IMR-90 (cell line): ENCODE data around the gene ATP5PO. TPM values are rescaled to one million over a fixed set of nuclear protein-coding genes. Genes with fewer than 3 reads are reported as not detected.
A peak's percentile ranks its signal among the peaks of the same experiment; 100 is the strongest.

Experiments used
- ATAC-seq: fragments of 200-7000 bp; cut with Tn5 transposase; 2 replicates; pipeline ENCODE4 v1.9.1; 2020; ENCODE audit warnings: low read depth, mild to moderate bottlenecking, moderate library complexity
- BruUV-seq: library from RNA; stranded (reverse); fragments of 400-500 nt; replicated peaks from 2 replicates; lab custom pipeline; 2021; lab: Mats Ljungman, UMichigan
- CTCF ChIA-PET: fragments of 300-600 bp; formaldehyde crosslinking; extraction: SDS; loops from one replicate; lab custom pipeline; 2021; ENCODE audit warnings: antibody characterized with exemption; lab: Yijun Ruan, JAX
- POLR2A ChIA-PET: fragments of 300-600 bp; sonication (Branson Sonifier 250); formaldehyde crosslinking; loops from one replicate; lab custom pipeline; 2022; ENCODE audit warnings: antibody characterized with exemption; ENCODE audit not compliant: unreplicated experiment; lab: Charles Lee
- DNase-seq: peaks from one replicate; pipeline ENCODE4 v3.0.0; 2013
- H2AFZ ChIP-seq: replicated peaks from 2 replicates; pipeline ENCODE3; 2013; ENCODE audit warnings: low read length, mild to moderate bottlenecking; ENCODE audit not compliant: poor library complexity
- H2AK5ac ChIP-seq: 2 replicates; pipeline ENCODE4 v1.6.1; 2013; ENCODE audit warnings: low read depth, low read length, inconsistent platforms
- H2AK9ac ChIP-seq: replicated peaks from 2 replicates; pipeline ENCODE3; 2013; ENCODE audit warnings: mild to moderate bottlenecking, low read depth, low read length, moderate library complexity; ENCODE audit not compliant: poor library complexity
- H2BK120ac ChIP-seq: 2 replicates; pipeline ENCODE4 v1.6.1; 2013; ENCODE audit warnings: low read depth, low read length, inconsistent platforms
- H2BK15ac ChIP-seq: 3 replicates; pipeline ENCODE4 v1.6.1; 2013; ENCODE audit warnings: low read depth, low read length, inconsistent platforms
- H2BK20ac ChIP-seq: 2 replicates; pipeline ENCODE4 v1.6.1; 2013; ENCODE audit warnings: low read depth, mild to moderate bottlenecking, inconsistent platforms, low read length, moderate library complexity
- H2BK5ac ChIP-seq: 2 replicates; pipeline ENCODE4 v1.6.1; 2013; ENCODE audit warnings: mild to moderate bottlenecking, low read depth, low read length, inconsistent platforms; ENCODE audit not compliant: poor library complexity, severe bottlenecking
- H3K14ac ChIP-seq: replicated peaks from 2 replicates; pipeline ENCODE4 v1.6.1; 2013; ENCODE audit warnings: low read depth, low read length, inconsistent platforms
- H3K18ac ChIP-seq: 2 replicates; pipeline ENCODE4 v1.6.1; 2013; ENCODE audit warnings: low read depth, low read length, control low read depth
- H3K23ac ChIP-seq: 2 replicates; pipeline ENCODE4 v1.6.1; 2013; ENCODE audit warnings: low read depth, low read length, inconsistent platforms
- H3K27ac ChIP-seq: 2 replicates; pipeline ENCODE4 v1.5.1; 2013; ENCODE audit warnings: mild to moderate bottlenecking, control low read depth, low read length; ENCODE audit not compliant: insufficient read depth
- H3K27me3 ChIP-seq: 2 replicates; pipeline ENCODE4 v1.6.1; 2013; ENCODE audit warnings: low read length; ENCODE audit not compliant: control insufficient read depth, insufficient read depth
- H3K36me3 ChIP-seq: 2 replicates; pipeline ENCODE4 v1.6.1; 2013; ENCODE audit warnings: low read length, mixed read lengths; ENCODE audit not compliant: control insufficient read depth, insufficient read depth
- H3K4ac ChIP-seq: 2 replicates; pipeline ENCODE4 v1.6.1; 2013; ENCODE audit warnings: low read depth, low read length, inconsistent platforms
- H3K4me1 ChIP-seq: 2 replicates; pipeline ENCODE4 v1.6.1; 2013; ENCODE audit warnings: low read length, mixed read lengths; ENCODE audit not compliant: control insufficient read depth, insufficient read depth
- H3K4me2 ChIP-seq: 2 replicates; pipeline ENCODE4 v1.6.1; 2013; ENCODE audit warnings: low read depth, mild to moderate bottlenecking, control low read depth, low read length, moderate library complexity
- H3K4me3 ChIP-seq: 2 replicates; pipeline ENCODE4 v1.5.1; 2013; ENCODE audit warnings: low read depth, mild to moderate bottlenecking, control low read depth, low read length, moderate library complexity; ENCODE audit not compliant: insufficient read depth
- H3K56ac ChIP-seq: 2 replicates; pipeline ENCODE4 v1.6.1; 2013; ENCODE audit warnings: low read length, inconsistent platforms; ENCODE audit not compliant: insufficient read depth; ENCODE audit errors: extremely low read depth
- H3K79me1 ChIP-seq, 2 experiments: 2 replicates each; pipeline ENCODE4 v1.6.1; 2013; ENCODE audit warnings: low read length in 2 of 2, inconsistent platforms in 1 of 2, low read depth in 1 of 2
- H3K9ac ChIP-seq: 2 replicates; pipeline ENCODE4 v1.6.1; 2013; ENCODE audit warnings: low read depth, low read length, control low read depth
- H3K9me1 ChIP-seq: 2 replicates; pipeline ENCODE4 v1.6.1; 2013; ENCODE audit warnings: low read length, inconsistent platforms; ENCODE audit not compliant: insufficient read depth
- H3K9me3 ChIP-seq: 2 replicates; pipeline ENCODE4 v1.6.1; 2013; ENCODE audit warnings: low read length; ENCODE audit not compliant: control insufficient read depth, insufficient read depth
- H4K20me1 ChIP-seq: 2 replicates; pipeline ENCODE4 v1.6.1; 2013; ENCODE audit warnings: low read length, inconsistent platforms; ENCODE audit not compliant: insufficient read depth
- H4K5ac ChIP-seq: 2 replicates; pipeline ENCODE4 v1.6.1; 2013; ENCODE audit warnings: mild to moderate bottlenecking, low read depth, low read length, control low read depth
- H4K8ac ChIP-seq, 2 experiments: 2 replicates each; pipeline ENCODE4 v1.6.1; 2013; ENCODE audit warnings: low read depth in 2 of 2, low read length in 2 of 2, control low read depth in 1 of 2, inconsistent platforms in 1 of 2
- H4K91ac ChIP-seq: 2 replicates; pipeline ENCODE4 v1.6.1; 2013; ENCODE audit warnings: low read depth, low read length, inconsistent platforms; ENCODE audit not compliant: insufficient read depth
- BHLHE40 ChIP-seq: fragments of 150-350 bp; IDR thresholded peaks from 2 replicates; pipeline ENCODE4 v1.6.1; 2016; ENCODE audit warnings: mild to moderate bottlenecking, low read depth, low read length
- CEBPB ChIP-seq: IDR thresholded peaks from 2 replicates; pipeline ENCODE4 v1.6.1; 2012; ENCODE audit warnings: low read depth, low read length, improper control_type of control experiment
- CTCF ChIP-seq: conservative IDR thresholded peaks from 2 replicates; pipeline ENCODE4 v1.5.1; 2012; ENCODE audit warnings: mild to moderate bottlenecking, low read depth, low read length, improper control_type of control experiment
- ELK1 ChIP-seq: fragments of 150-350 bp; IDR thresholded peaks from 2 replicates; pipeline ENCODE4 v1.6.1; 2016; ENCODE audit warnings: low read depth, mild to moderate bottlenecking, low read length, moderate library complexity, borderline replicate concordance
- FOS ChIP-seq: fragments of 150-350 bp; IDR thresholded peaks from 2 replicates; pipeline ENCODE4 v1.6.1; 2016; ENCODE audit warnings: low read depth, low read length
- MAFK ChIP-seq: IDR thresholded peaks from 2 replicates; pipeline ENCODE4 v1.6.1; 2012; ENCODE audit warnings: low read depth, low read length, improper control_type of control experiment
- MXI1 ChIP-seq: IDR thresholded peaks from 2 replicates; pipeline ENCODE4 v1.6.1; 2012; ENCODE audit warnings: low read depth, mild to moderate bottlenecking, low read length, moderate library complexity, borderline replicate concordance
- NFE2L2 ChIP-seq: fragments of 150-350 bp; IDR thresholded peaks from 2 replicates; pipeline ENCODE4 v1.6.1; 2016; ENCODE audit warnings: low read depth, mild to moderate bottlenecking, low read length
- POLR2A ChIP-seq: IDR thresholded peaks from 2 replicates; pipeline ENCODE4 v1.6.1; 2012; ENCODE audit warnings: mild to moderate bottlenecking, low read depth, low read length
- RAD21 ChIP-seq: IDR thresholded peaks from 2 replicates; pipeline ENCODE4 v1.6.1; 2012; ENCODE audit warnings: low read length, improper control_type of control experiment
- RCOR1 ChIP-seq: IDR thresholded peaks from 2 replicates; pipeline ENCODE4 v1.6.1; 2012; ENCODE audit warnings: mild to moderate bottlenecking, low read length, improper control_type of control experiment; ENCODE audit not compliant: insufficient replicate concordance
- RFX5 ChIP-seq: IDR thresholded peaks from 2 replicates; pipeline ENCODE4 v1.8.0; 2012; ENCODE audit warnings: low read depth, mild to moderate bottlenecking, low read length, moderate library complexity
- SMC3 ChIP-seq: fragments of 150-350 bp; IDR thresholded peaks from 2 replicates; pipeline ENCODE4 v1.6.1; 2016; ENCODE audit warnings: low read depth, mild to moderate bottlenecking, antibody characterized with exemption, low read length, moderate library complexity
- USF2 ChIP-seq: fragments of 150-350 bp; IDR thresholded peaks from 2 replicates; pipeline ENCODE4 v1.6.1; 2017; ENCODE audit warnings: mild to moderate bottlenecking, antibody characterized with exemption, low read length, low read depth
- WGBS, 2 experiments: methylation state at CpG; one replicate each; pipeline versions ENCODE4 v1.1.5 to v1.1.7; 2013; ENCODE audit warnings: missing lambda C conversion rate in 2 of 2; ENCODE audit not compliant: insufficient read length in 1 of 2; ENCODE audit errors: extremely low coverage in 2 of 2; 5-methylcytosine and 5-hydroxymethylcytosine counted together
- dilution Hi-C: fragments of 300-500 bp; cut with HindIII; formaldehyde crosslinking; loops from one replicate; pipeline ENCODE4 v1.14.3; 2018; ENCODE audit warnings: low sequenced_read_pairs; ENCODE audit not compliant: unreplicated experiment
- in situ Hi-C: fragments of 300-500 bp; cut with MboI; formaldehyde crosslinking; loops from 3 replicates; pipeline ENCODE4 v1.14.3; 2019; ENCODE audit warnings: low sequenced_read_pairs, inconsistent platforms, mixed read lengths
- intact Hi-C: fragments of 100-400 bp; cut with micrococcal nuclease; formaldehyde crosslinking; loops from 2 replicates; pipeline ENCODE4 v1.10.0; 2022
- polyA plus RNA-seq, 3 experiments: library from polyadenylated mRNA; depleted of rRNA; stranded (reverse); fragments of >200 nt; gene quantifications; 2 replicates each; pipeline ENCODE4 v1.2.3, GENCODE V29; 2012; ENCODE audit warnings: low replicate concordance in 1 of 3
- total RNA-seq: library from RNA; depleted of rRNA; stranded (reverse); fragments of >200 nt; gene quantifications from 2 replicates; pipeline ENCODE4 v1.2.3, GENCODE V29; 2012

The ATP5PO gene
- total and polyA plus RNA-seq, 2 of the 4 experiments (the other 2 are of a cell fraction): 237 to 250 TPM

GRCh38 chr21:33901412-33902288 lies 14.0 kb downstream of the ATP5PO start:
- ChIA-PET POLR2A (no interaction called here), CTCF (interaction anchor here (0.8 to 1.0 kb wide), 2 partner anchors 10 to 318 kb away, joined by 3 read pairs; no protein-coding TSS in a partner anchor)
- WGBS, 2 experiments: 76% methylated on average over 4 of the region's 13 CpGs; no CpG with 5 or more reads in 1 of the 2 experiments
- no peak overlapping the region for H3K27ac ChIP-seq
- H4K20me1 ChIP-seq: no peaks in the 10 kb centered on the region
- peaks cover 17% of the 10 kb centered on the region for H3K4me1 ChIP-seq
- H3K14ac ChIP-seq: no peak overlapping the region
- no peak overlapping the region for H3K23ac ChIP-seq
- H2BK120ac ChIP-seq: no peak overlapping the region
- H3K27me3 ChIP-seq: no peaks in the 10 kb centered on the region
- peak overlapping the region; percentile 1 for H2AK9ac ChIP-seq
- ATAC-seq (peak; percentile 61), DNase-seq (peak; percentile 67)
- in situ Hi-C loops (loop anchor here (25.0 kb wide), 1 partner anchor 711 kb away; the partner anchor contains the start of gene RCAN1), dilution Hi-C loops (no loop called here), intact Hi-C loops (no loop called here)
- H3K18ac ChIP-seq: no peak overlapping the region
- no peak overlapping the region for H4K91ac ChIP-seq
- no peak overlapping the region for H3K4me3 ChIP-seq
- H2AFZ ChIP-seq: peak overlapping the region; percentile 0
- no TSS peak for BruUV-seq
- H3K79me1 ChIP-seq: peaks cover 0 to 3% of the 10 kb centered on the region in 2 experiments; a peak in 1 of 4 replicates
- peaks cover 8% of the 10 kb centered on the region; the same call in 1 of the 2 replicates for H3K9me1 ChIP-seq
- H4K8ac ChIP-seq: no peak overlapping the region
- H4K5ac ChIP-seq: no peak overlapping the region
- no peak overlapping the region for H3K56ac ChIP-seq
- H3K4ac ChIP-seq: no peak overlapping the region
- H2BK15ac ChIP-seq: no peak overlapping the region
- no peak overlapping the region for H2BK5ac ChIP-seq
- H2AK5ac ChIP-seq: no peak overlapping the region
- no peaks in the 10 kb centered on the region for H3K9me3 ChIP-seq
- H3K4me2 ChIP-seq: no peak overlapping the region
- peaks cover 33% of the 10 kb centered on the region for H3K36me3 ChIP-seq
- no peak overlapping the region for H2BK20ac ChIP-seq
- no peak overlapping the region for H3K9ac ChIP-seq
- TF ChIP-seq POLR2A (no peak), SMC3 (peak; percentile 43), ELK1 (no peak), RAD21 (peak; percentile 62), CTCF (peak; percentile 53), BHLHE40 (no peak), CEBPB (no peak), RCOR1 (no peak), RFX5 (no peak), USF2 (peak; percentile 71; the same call in 1 of the 2 replicates), FOS (no peak), MXI1 (peak; percentile 38; the same call in 1 of the 2 replicates), MAFK (no peak), NFE2L2 (no peak)
